ENCODE measurements around the gene ARID5B.

The ARID5B gene

DNA sequence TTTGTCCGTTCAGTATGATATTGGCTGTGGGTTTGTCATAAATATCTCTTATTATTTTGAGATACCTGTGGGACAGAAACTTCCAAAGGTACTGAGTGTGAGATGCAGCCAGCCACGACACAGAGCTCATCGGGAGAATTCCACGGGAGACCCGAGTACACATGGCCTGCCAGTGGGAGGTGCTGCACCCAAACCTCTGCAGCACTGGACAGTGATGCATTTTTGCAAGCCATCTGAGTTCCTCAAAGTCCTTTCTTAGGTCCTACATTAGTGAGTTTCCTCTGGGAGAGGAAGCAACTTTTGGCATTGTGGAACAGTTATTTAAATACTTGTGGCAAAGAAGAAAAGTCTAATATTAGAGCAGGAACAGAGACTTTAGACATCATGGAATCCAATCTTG is 77.5 kb downstream of the ARID5B start:
- Histone ChIP-seq H3K4me2 (ENCODE audit: insufficient read depth, low read length) (no peak overlapping the region), H3K79me2 (ENCODE audit: insufficient read depth, low read length) (no peaks in the 10 kb centered on the region), H3K9me3 (ENCODE audit: insufficient read depth, low read length, severe bottlenecking) (no peaks in the 10 kb centered on the region), H3K36me3 (ENCODE audit: insufficient read depth, low read length) (no peaks in the 10 kb centered on the region), H3K27me3 (ENCODE audit: insufficient read depth, low read length, poor library complexity) (no peaks in the 10 kb centered on the region), H3K9ac (ENCODE audit: low read depth, low read length) (no peak overlapping the region), H3K27ac (ENCODE audit: low read length) (no peak overlapping the region), H2AFZ (ENCODE audit: low read depth, low read length) (no peak overlapping the region), H3K4me1 (ENCODE audit: insufficient read depth, low read length) (no peaks in the 10 kb centered on the region), H3K4me3 (ENCODE audit: low read depth in 1 of 2, low read length in 2 of 2) (no peak overlapping the region), H4K20me1 (ENCODE audit: insufficient read depth, low read length) (no peaks in the 10 kb centered on the region)
- ATAC-seq (ENCODE audit: insufficient read depth, low read depth) (no peak), DNase-seq (no peak)
- TF ChIP-seq CTCF (IDR thresholded peaks at IDR 0.05; ENCODE audit: borderline replicate concordance, extremely low read depth, low read length, poor library complexity, severe bottlenecking) (no peak), EZH2 (IDR thresholded peaks at IDR 0.05; ENCODE audit: borderline replicate concordance, low read depth, low read length, severe bottlenecking) (no peak)

GRCh38 chr10:61981460-61981859 is 80.0 kb downstream of the ARID5B start:
- DNase-seq (no peak), ATAC-seq (ENCODE audit: insufficient read depth, low read depth) (no peak)
- no peaks in the 10 kb centered on the region for H4K20me1 ChIP-seq (ENCODE audit: insufficient read depth, low read length)
- no peaks in the 10 kb centered on the region for H3K36me3 ChIP-seq (ENCODE audit: insufficient read depth, low read length)
- H3K4me3 ChIP-seq (ENCODE audit: low read depth in 1 of 2, low read length in 2 of 2) = no peak overlapping the region
- no peak overlapping the region for H3K9ac ChIP-seq (ENCODE audit: low read depth, low read length)
- TF ChIP-seq CTCF (IDR thresholded peaks at IDR 0.05; ENCODE audit: borderline replicate concordance, extremely low read depth, low read length, poor library complexity, severe bottlenecking) (no peak), EZH2 (IDR thresholded peaks at IDR 0.05; ENCODE audit: borderline replicate concordance, low read depth, low read length, severe bottlenecking) (no peak)
- no peaks in the 10 kb centered on the region for H3K27me3 ChIP-seq (ENCODE audit: insufficient read depth, low read length, poor library complexity)
- H3K9me3 ChIP-seq (ENCODE audit: insufficient read depth, low read length, severe bottlenecking) = no peaks in the 10 kb centered on the region
- no peaks in the 10 kb centered on the region for H3K79me2 ChIP-seq (ENCODE audit: insufficient read depth, low read length)
- H3K27ac ChIP-seq (ENCODE audit: low read length) = no peak overlapping the region
- no peak overlapping the region for H3K4me2 ChIP-seq (ENCODE audit: insufficient read depth, low read length)
- H3K4me1 ChIP-seq (ENCODE audit: insufficient read depth, low read length) = no peaks in the 10 kb centered on the region
- H2AFZ ChIP-seq (ENCODE audit: low read depth, low read length) = no peak overlapping the region

GRCh38 chr10:61983255-61983654 is 81.8 kb downstream of the ARID5B start:
- Histone ChIP-seq H3K27me3 (ENCODE audit: insufficient read depth, low read length, poor library complexity) (no peaks in the 10 kb centered on the region), H3K4me3 (ENCODE audit: low read depth in 1 of 2, low read length in 2 of 2) (no peak overlapping the region), H3K9ac (ENCODE audit: low read depth, low read length) (no peak overlapping the region), H3K27ac (ENCODE audit: low read length) (no peak overlapping the region), H4K20me1 (ENCODE audit: insufficient read depth, low read length) (no peaks in the 10 kb centered on the region), H3K4me2 (ENCODE audit: insufficient read depth, low read length) (no peak overlapping the region), H3K36me3 (ENCODE audit: insufficient read depth, low read length) (no peaks in the 10 kb centered on the region), H2AFZ (ENCODE audit: low read depth, low read length) (no peak overlapping the region), H3K9me3 (ENCODE audit: insufficient read depth, low read length, severe bottlenecking) (no peaks in the 10 kb centered on the region), H3K79me2 (ENCODE audit: insufficient read depth, low read length) (no peaks in the 10 kb centered on the region), H3K4me1 (ENCODE audit: insufficient read depth, low read length) (no peaks in the 10 kb centered on the region)
- ATAC-seq (ENCODE audit: insufficient read depth, low read depth) (no peak), DNase-seq (no peak)
- no peak for TF ChIP-seq CTCF (IDR thresholded peaks at IDR 0.05; ENCODE audit: borderline replicate concordance, extremely low read depth, low read length, poor library complexity, severe bottlenecking)
- TF ChIP-seq EZH2 (IDR thresholded peaks at IDR 0.05; ENCODE audit: borderline replicate concordance, low read depth, low read length, severe bottlenecking) = no peak
